NCI-H1105 treated with DMSO at 0.1 percent for 48 hours (cell line): Measurements from ENCODE around the gene CBLIF.
"Not testable (repeated sequence)": the region's sequence is repeated elsewhere in the genome, so short reads cannot be mapped to it uniquely, and the experiment has no call there.

Source experiments
- DNase-seq: peaks from one replicate; lab custom pipeline; 2025; lab: John Stamatoyannopoulos, UW

The CBLIF gene

GRCh38 chr11:59794417-59794816 lies 50.9 kb downstream of the CBLIF start:
- no peak for DNase-seq

GRCh38 chr11:59792507-59792906 lies 52.8 kb downstream of the CBLIF start:
- no peak for DNase-seq

GRCh38 chr11:59791639-59792038 lies 53.7 kb downstream of the CBLIF start:
- no peak for DNase-seq

GRCh38 chr11:59787816-59788215 lies 57.5 kb downstream of the CBLIF start:
- DNase-seq = no peak

- DNase-seq = no peak
Observed at GRCh38 chr11:59787255-59787588, 58.1 kb downstream of the CBLIF start.

GRCh38 chr11:59785818-59786217 lies 59.5 kb downstream of the CBLIF start:
- DNase-seq = no peak

GRCh38 chr11:59784441-59784840 lies 60.9 kb downstream of the CBLIF start:
- not testable (repeated sequence) for DNase-seq

- no peak for DNase-seq
Observed at GRCh38 chr11:59783632-59784090, 61.6 kb downstream of the CBLIF start.

GRCh38 chr11:59782080-59782479 lies 63.2 kb downstream of the CBLIF start:
- DNase-seq = no peak

GRCh38 chr11:59779487-59779886 lies 65.8 kb downstream of the CBLIF start:
- DNase-seq = no peak
